LNCaP clone FGC (cell line): ENCODE measurements around the gene EXOSC5.
"Not testable (repeated sequence)": the region's sequence is repeated elsewhere in the genome, so short reads cannot be mapped to it uniquely, and the experiment has no call there.

Source experiments
- DNase-seq: peaks from one replicate; pipeline ENCODE4 v3.0.0-alpha.2; 2011; ENCODE audit warnings: low read depth
- H3K4me3 ChIP-seq: 2 replicates; pipeline ENCODE4 v1.5.1; 2011; ENCODE audit warnings: mild to moderate bottlenecking, low read depth, low read length, control low read depth
- TF ChIP-seq, protein P1 (sequence below): IDR thresholded peaks from 2 replicates; pipeline ENCODE4 v1.5.1; 2012; ENCODE audit warnings: mild to moderate bottlenecking; ENCODE audit not compliant: control insufficient read depth, insufficient read depth; ENCODE audit errors: extremely low read depth

The EXOSC5 gene

GRCh38 chr19:41411100-41411967 is 14.2 kb upstream of the EXOSC5 start:
- DNase-seq, result no peak
- TF ChIP-seq, protein P1, sequence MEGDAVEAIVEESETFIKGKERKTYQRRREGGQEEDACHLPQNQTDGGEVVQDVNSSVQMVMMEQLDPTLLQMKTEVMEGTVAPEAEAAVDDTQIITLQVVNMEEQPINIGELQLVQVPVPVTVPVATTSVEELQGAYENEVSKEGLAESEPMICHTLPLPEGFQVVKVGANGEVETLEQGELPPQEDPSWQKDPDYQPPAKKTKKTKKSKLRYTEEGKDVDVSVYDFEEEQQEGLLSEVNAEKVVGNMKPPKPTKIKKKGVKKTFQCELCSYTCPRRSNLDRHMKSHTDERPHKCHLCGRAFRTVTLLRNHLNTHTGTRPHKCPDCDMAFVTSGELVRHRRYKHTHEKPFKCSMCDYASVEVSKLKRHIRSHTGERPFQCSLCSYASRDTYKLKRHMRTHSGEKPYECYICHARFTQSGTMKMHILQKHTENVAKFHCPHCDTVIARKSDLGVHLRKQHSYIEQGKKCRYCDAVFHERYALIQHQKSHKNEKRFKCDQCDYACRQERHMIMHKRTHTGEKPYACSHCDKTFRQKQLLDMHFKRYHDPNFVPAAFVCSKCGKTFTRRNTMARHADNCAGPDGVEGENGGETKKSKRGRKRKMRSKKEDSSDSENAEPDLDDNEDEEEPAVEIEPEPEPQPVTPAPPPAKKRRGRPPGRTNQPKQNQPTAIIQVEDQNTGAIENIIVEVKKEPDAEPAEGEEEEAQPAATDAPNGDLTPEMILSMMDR, result no peak
- H3K4me3 ChIP-seq, result no peak overlapping the region

DNA sequence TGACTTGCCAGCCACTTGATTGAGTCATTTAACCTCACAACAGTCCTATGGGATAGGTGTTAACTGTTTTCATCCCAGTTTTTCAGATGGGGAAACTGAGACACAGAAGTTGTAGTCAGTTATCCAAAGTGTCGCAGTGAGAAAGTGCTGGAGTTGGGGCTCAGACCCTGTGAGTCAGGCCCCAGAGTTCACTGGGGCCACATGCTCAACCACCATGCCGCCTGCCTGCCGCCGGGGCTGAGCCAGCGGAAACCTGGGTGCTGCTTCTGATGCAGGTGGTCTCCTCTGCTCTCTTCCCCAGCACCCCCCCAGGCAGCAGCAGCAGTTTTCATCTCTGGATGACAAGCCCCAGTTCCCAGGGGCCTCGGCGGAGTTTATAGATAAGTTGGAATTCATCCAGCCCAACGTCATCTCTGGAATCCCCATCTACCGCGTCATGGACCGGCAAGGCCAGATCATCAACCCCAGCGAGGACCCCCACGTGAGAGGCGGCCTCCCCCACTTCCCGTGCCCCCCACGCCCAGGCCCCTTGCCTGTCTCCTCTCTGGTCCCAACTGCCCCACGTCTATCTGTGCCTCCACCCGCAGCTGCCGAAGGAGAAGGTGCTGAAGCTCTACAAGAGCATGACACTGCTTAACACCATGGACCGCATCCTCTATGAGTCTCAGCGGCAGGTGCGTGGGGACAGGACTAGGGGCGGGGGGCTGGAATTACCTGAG is 13.3 kb upstream of the EXOSC5 start:
- no peak for DNase-seq
- no peak overlapping the region for H3K4me3 ChIP-seq
- TF ChIP-seq, protein P1, result no peak

DNA sequence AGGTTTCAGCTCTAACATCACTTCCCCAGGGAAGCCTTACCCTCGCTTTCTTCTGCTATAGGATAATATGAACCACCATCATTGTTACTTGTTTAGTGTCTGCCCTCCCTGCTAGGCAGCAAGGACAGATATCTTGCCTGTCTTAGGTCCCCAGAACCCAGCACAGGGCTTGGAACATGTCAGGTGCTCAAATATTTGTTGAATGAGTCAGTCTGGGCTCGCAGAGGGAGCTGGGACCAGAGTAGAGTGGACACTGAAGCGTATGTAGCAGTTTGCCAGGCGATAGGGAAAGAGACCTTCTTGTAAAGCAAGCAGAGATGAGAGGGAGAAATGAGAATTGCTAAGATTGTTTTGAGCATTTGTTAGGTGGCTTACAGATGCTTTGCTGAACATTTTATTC is 12.1 kb upstream of the EXOSC5 start:
- no peak overlapping the region for H3K4me3 ChIP-seq
- TF ChIP-seq, protein P1, result no peak
- DNase-seq, result peak; percentile 65

- DNase-seq, H3K4me3 ChIP-seq: not testable (repeated sequence)
These were observed 11.7 kb upstream of the EXOSC5 start for GRCh38 chr19:41408846-41409245.

DNA sequence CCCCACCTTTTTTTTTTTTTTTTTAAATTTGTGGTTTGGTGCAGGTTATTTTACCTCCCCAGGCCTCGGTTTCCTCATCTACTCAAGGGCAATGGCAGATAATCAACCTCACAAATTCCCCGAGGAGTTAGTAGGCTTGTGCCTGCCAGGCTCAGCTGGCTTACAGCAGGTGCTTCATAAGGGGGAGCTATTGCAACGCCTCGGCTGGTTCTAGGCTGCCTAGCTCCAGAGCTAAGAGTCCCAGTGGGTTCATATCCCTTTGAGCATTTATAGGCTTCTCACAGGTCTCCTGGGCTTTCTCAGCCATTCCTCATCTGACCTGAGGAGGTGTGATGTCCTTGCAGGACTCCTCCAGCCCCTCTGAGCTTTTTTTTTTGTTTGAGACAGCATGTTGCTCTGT is 11.1 kb upstream of the EXOSC5 start:
- no peak overlapping the region for H3K4me3 ChIP-seq
- TF ChIP-seq, protein P1, result no peak
- DNase-seq, result no peak

DNA sequence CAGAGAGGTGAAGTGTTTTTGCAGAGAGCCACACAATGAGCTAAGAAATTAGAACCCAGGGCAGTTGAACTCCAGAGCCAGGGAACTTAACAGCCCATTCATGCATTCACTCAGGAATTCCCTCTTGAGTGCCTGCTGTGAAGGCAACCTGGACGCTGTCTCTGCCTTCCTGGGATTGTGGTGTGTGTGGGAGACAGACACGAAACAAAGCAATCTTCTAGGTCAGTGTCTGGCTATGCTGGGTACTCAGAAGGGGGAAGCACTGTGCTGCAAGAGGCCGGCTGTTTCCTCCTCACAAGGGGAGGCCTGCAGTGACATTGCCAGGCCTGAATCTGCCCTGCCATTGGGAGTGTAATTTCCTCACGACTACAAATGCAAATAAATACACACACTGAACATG is 10.1 kb upstream of the EXOSC5 start:
- TF ChIP-seq, protein P1, result no peak
- no peak overlapping the region for H3K4me3 ChIP-seq
- no peak for DNase-seq

DNA sequence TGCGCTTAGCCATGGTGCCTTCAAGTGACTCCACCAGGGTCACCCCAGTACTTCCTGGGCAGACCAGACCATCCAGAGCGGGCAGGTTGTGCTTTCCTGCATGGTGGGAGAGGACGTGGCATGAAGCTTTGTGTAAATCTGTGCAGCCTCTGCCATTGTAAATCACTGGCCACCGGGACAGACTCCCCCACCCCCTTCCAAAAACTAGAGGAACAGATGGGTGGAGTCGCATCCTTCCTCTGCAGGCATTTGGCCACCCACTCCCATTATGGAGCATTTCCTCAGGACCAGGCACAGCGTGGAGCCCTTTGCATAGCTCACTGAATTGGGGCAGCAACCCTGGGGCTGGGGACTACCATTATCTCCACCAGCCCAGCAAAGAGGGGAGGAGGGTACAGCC is 8.6 kb upstream of the EXOSC5 start:
- TF ChIP-seq, protein P1, result no peak
- H3K4me3 ChIP-seq, result no peak overlapping the region
- no peak for DNase-seq
